Parathyroid adenoma (tissue), 2 donors: Measurements from ENCODE around the gene ITGB7.
A peak's percentile ranks its signal among the peaks of the same experiment; 100 is the strongest.

Experiments
- H2AFZ ChIP-seq: fragments of 300-600 bp; sonication (generic); one replicate; pipeline ENCODE4 v1.7.0; 2017; ENCODE audit warnings: antibody characterized with exemption, mild to moderate bottlenecking
- H3K27ac ChIP-seq: fragments of 300-600 bp; sonication (generic); one replicate; pipeline ENCODE4 v1.7.0; 2017
- H3K27me3 ChIP-seq: fragments of 300-600 bp; sonication (generic); one replicate; pipeline ENCODE4 v1.7.0; 2017; ENCODE audit warnings: low read length; ENCODE audit not compliant: control insufficient read depth, insufficient read depth
- H3K36me3 ChIP-seq: fragments of 300-600 bp; sonication (generic); one replicate; pipeline ENCODE4 v1.7.0; 2017; ENCODE audit warnings: low read length; ENCODE audit not compliant: control insufficient read depth, insufficient read depth
- H3K4me1 ChIP-seq: fragments of 300-600 bp; sonication (generic); one replicate; pipeline ENCODE4 v1.7.0; 2017; ENCODE audit warnings: control low read depth
- H3K4me2 ChIP-seq: fragments of 300-600 bp; sonication (generic); one replicate; pipeline ENCODE4 v1.7.0; 2017; ENCODE audit warnings: low read length
- H3K4me3 ChIP-seq: fragments of 300-600 bp; sonication (generic); one replicate; pipeline ENCODE4 v1.7.0; 2017; ENCODE audit warnings: low read depth, low read length
- H3K79me2 ChIP-seq: fragments of 300-600 bp; sonication (generic); one replicate; pipeline ENCODE4 v1.7.0; 2017; ENCODE audit warnings: control low read depth
- H3K9ac ChIP-seq: fragments of 300-600 bp; sonication (generic); one replicate; pipeline ENCODE4 v1.7.0; 2017; ENCODE audit warnings: mild to moderate bottlenecking
- H3K9me3 ChIP-seq: fragments of 300-600 bp; sonication (generic); one replicate; pipeline ENCODE4 v1.7.0; 2017; ENCODE audit warnings: low read length; ENCODE audit not compliant: control insufficient read depth
- CTCF ChIP-seq: fragments of 300-600 bp; sonication (generic); IDR thresholded peaks from one replicate; pipeline ENCODE4 v1.7.0; 2017; ENCODE audit warnings: antibody characterized with exemption, mild to moderate bottlenecking
- donor health status: primary hyperparathyroidism.

ITGB7 gene

GRCh38 chr12:53235164-53235563 is 28.1 kb upstream of the ITGB7 start:
- no peaks in the 10 kb centered on the region for H3K36me3 ChIP-seq
- H3K4me1 ChIP-seq = peaks cover 17% of the 10 kb centered on the region
- H2AFZ ChIP-seq = no peak overlapping the region
- H3K79me2 ChIP-seq = no peaks in the 10 kb centered on the region
- H3K4me3 ChIP-seq = no peak overlapping the region
- no peak overlapping the region for H3K9ac ChIP-seq
- H3K27ac ChIP-seq = no peak overlapping the region
- H3K27me3 ChIP-seq = no peaks in the 10 kb centered on the region
- no peaks in the 10 kb centered on the region for H3K9me3 ChIP-seq
- H3K4me2 ChIP-seq = no peak overlapping the region
- TF ChIP-seq CTCF = no peak

GRCh38 chr12:53234271-53234914 is 27.3 kb upstream of the ITGB7 start:
- Histone ChIP-seq H3K36me3 (no peaks in the 10 kb centered on the region), H3K4me1 (peaks cover 17% of the 10 kb centered on the region), H3K27me3 (no peaks in the 10 kb centered on the region), H3K4me2 (no peak overlapping the region), H3K9me3 (no peaks in the 10 kb centered on the region), H3K79me2 (no peaks in the 10 kb centered on the region), H3K27ac (no peak overlapping the region), H2AFZ (no peak overlapping the region), H3K9ac (no peak overlapping the region), H3K4me3 (no peak overlapping the region)
- TF ChIP-seq CTCF = no peak

GRCh38 chr12:53233671-53234121 is 26.6 kb upstream of the ITGB7 start:
- Histone ChIP-seq H3K27ac (no peak overlapping the region), H3K36me3 (no peaks in the 10 kb centered on the region), H3K4me3 (no peak overlapping the region), H3K4me1 (peaks cover 17% of the 10 kb centered on the region), H3K9ac (no peak overlapping the region), H3K4me2 (no peak overlapping the region), H2AFZ (peak overlapping the region; percentile 95), H3K79me2 (no peaks in the 10 kb centered on the region), H3K27me3 (no peaks in the 10 kb centered on the region), H3K9me3 (no peaks in the 10 kb centered on the region)
- TF ChIP-seq CTCF = no peak

GRCh38 chr12:53232646-53233461 is 25.8 kb upstream of the ITGB7 start:
- H3K27ac ChIP-seq = peak overlapping the region; percentile 75

More at GRCh38 chr12:53232646-53233461, 25.8 kb upstream of the ITGB7 start:
- H3K4me3 ChIP-seq = peak overlapping the region; percentile 52
- no peaks in the 10 kb centered on the region for H3K79me2 ChIP-seq
- H3K36me3 ChIP-seq = no peaks in the 10 kb centered on the region
- H3K4me2 ChIP-seq = peak overlapping the region; percentile 76
- H3K27me3 ChIP-seq = no peaks in the 10 kb centered on the region
- H3K9me3 ChIP-seq = no peaks in the 10 kb centered on the region
- no peak for TF ChIP-seq CTCF
- H3K4me1 ChIP-seq = peaks cover 17% of the 10 kb centered on the region
- H3K9ac ChIP-seq = no peak overlapping the region
- peak overlapping the region; percentile 95 for H2AFZ ChIP-seq
